ENCODE measurements around the gene NUBP1.

NUBP1 gene

GRCh38 chr16:10753670-10754069 lies 10.0 kb downstream of the NUBP1 start:
- TF ChIP-seq, protein P1, sequence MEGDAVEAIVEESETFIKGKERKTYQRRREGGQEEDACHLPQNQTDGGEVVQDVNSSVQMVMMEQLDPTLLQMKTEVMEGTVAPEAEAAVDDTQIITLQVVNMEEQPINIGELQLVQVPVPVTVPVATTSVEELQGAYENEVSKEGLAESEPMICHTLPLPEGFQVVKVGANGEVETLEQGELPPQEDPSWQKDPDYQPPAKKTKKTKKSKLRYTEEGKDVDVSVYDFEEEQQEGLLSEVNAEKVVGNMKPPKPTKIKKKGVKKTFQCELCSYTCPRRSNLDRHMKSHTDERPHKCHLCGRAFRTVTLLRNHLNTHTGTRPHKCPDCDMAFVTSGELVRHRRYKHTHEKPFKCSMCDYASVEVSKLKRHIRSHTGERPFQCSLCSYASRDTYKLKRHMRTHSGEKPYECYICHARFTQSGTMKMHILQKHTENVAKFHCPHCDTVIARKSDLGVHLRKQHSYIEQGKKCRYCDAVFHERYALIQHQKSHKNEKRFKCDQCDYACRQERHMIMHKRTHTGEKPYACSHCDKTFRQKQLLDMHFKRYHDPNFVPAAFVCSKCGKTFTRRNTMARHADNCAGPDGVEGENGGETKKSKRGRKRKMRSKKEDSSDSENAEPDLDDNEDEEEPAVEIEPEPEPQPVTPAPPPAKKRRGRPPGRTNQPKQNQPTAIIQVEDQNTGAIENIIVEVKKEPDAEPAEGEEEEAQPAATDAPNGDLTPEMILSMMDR (conservative IDR thresholded peaks at IDR 0.05): no peak
- H3K27ac ChIP-seq: no peak overlapping the region

DNA sequence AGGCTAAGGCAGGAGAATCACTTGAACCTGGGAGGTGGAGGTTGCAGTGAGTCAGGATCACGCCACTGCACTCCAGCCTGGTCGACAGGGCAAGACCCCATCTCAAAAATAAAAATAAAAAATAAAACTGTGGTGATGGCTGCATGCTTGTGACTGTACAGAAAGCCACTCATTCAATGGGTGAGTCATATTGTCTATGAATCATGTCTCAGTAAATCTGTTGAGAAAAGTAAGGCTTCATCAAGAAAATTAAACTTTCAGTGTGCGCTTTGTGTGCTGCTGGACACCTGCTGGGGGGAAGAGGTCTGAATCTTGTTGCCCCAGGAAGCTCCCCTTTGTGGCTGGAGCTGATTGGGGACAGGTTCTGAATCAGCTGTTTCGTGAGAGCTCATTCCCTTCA lies 11.3 kb downstream of the NUBP1 start:
- TF ChIP-seq, protein P1 (conservative IDR thresholded peaks at IDR 0.05): no peak
- H3K27ac ChIP-seq: no peak overlapping the region

DNA sequence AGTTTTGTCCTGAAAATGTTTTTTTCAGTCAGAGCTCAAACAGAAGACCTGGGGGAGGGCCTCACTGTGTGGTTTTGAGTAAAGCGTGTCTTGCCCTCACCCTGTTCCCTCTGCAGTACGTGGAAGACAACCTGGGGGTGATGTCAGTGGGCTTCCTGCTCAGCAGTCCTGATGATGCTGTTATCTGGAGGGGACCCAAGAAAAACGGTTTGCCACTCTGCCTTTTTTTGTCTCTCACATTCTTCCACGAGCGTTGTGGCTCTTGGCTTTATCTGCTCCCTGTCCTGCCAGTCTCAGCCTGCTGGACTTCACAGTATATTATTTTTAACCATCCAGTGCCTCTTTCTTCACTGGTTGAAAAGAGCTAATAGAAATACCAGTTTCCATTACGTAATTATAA lies 12.9 kb downstream of the NUBP1 start:
- TF ChIP-seq, protein P1 (conservative IDR thresholded peaks at IDR 0.05): no peak
- no peak overlapping the region for H3K27ac ChIP-seq

- H3K27ac ChIP-seq: no peak overlapping the region
- TF ChIP-seq, protein P1 (conservative IDR thresholded peaks at IDR 0.05): no peak
Observed at GRCh38 chr16:10760858-10761257, 17.2 kb downstream of the NUBP1 start.

- no peak overlapping the region for H3K27ac ChIP-seq
- TF ChIP-seq, protein P1 (conservative IDR thresholded peaks at IDR 0.05): no peak
Observed at GRCh38 chr16:10761373-10761772, 17.7 kb downstream of the NUBP1 start.

DNA sequence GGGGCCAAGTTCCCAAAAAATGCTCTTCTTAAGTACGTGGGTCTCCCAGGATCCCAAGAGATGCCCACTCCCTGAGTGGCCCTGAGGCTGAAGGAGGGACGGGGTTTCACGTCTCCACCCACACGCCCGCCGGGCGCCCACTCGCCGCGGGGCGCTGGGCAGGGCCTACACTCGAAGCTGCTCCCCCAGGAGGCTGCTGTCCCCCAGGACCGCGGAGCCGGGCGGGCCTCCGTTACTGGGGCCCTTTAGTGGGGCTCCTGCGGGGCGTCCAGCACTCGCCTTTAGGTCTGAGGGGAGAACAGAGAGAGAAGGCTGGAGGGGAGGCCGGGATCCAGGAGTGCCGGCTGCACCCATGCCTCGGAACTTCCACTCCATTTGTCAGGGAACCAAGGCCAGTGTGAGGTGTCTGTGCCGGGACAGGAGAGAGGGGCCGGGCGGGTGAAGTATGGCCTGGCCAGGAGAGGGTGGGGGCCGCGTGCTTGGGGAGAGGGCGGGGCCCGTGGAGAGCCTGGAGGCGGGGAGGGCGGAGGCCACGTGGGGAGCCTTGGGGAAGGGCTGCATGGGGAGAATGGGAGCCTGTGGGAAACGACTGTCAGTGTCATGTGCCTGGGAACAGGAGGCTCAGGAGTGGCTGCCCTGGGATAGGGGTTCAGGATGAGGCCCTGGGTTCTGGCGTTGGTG lies 18.8 kb downstream of the NUBP1 start:
- TF ChIP-seq, protein P1 (conservative IDR thresholded peaks at IDR 0.05): no peak
- H3K27ac ChIP-seq: no peak overlapping the region

GRCh38 chr16:10763456-10763855 lies 19.8 kb downstream of the NUBP1 start:
- TF ChIP-seq, protein P1 (conservative IDR thresholded peaks at IDR 0.05): no peak

More at GRCh38 chr16:10763456-10763855, 19.8 kb downstream of the NUBP1 start:
- H3K27ac ChIP-seq: no peak overlapping the region
